HG03108 (cell line): ENCODE results near the gene ZRANB3.
"Not testable (repeated sequence)": the region's sequence is repeated elsewhere in the genome, so short reads cannot be mapped to it uniquely, and the experiment has no call there.

Source experiments
- ATAC-seq: cut with Tn5 transposase; IDR thresholded peaks from one replicate; pipeline ENCODE4 v1.9.1; 2021; ENCODE audit warnings: moderate library complexity; ENCODE audit not compliant: unreplicated experiment

Gene ZRANB3

DNA sequence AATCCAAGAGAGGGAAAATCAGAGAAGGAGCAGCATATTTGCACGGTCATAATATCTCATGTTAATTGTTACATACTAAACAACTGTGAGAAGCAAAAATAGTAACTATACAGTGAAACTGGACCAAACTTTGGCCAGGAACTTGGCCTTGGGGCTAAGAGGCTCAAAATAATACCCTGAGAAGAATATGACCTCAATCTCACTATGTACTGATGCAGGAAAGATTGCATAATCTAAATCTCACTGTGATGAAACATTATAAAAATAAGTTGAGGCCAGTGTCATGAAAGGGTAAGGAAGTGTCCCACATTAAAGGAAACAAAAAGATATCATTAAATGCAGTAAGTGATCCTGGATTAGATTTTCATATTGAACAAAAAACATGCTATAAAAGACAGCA is 36.5 kb downstream of the ZRANB3 start:
- no peak for ATAC-seq

DNA sequence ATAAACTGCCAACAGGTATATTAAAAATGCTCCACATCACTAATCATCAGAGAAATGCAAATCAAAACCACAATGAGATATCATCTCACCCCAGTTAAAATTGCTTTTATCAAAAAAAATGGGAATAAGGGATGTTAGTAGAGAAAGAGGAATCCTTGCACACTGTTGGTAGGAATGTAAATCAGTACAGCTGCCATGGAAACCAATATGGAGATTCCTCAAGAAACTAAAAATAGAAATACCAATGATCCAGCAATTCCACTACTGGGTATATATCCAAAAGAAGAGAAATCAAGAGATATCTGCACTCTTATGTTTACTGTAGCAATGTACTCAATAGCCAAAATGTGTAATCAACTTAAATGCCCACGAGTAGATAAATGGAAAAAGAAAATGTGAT is 40.6 kb downstream of the ZRANB3 start:
- ATAC-seq: no peak

DNA sequence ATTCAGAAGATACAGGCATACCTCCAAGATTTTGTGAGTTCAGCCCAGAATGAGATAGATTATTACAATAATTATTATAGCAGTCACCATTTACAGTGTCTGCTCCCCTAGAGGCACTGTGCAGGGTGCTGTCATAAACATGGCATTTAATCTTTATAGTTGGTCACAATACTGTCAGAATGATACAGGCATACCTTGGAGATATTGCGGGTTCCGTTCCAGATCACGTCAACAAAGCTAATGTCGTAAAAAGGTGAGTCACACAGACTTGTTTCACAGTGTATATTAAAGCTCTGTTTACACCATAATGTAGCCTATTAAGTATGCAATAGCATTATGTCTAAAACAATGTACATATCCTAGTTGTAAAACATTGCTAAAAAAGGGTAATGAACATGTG is 45.6 kb downstream of the ZRANB3 start:
- ATAC-seq: no peak

DNA sequence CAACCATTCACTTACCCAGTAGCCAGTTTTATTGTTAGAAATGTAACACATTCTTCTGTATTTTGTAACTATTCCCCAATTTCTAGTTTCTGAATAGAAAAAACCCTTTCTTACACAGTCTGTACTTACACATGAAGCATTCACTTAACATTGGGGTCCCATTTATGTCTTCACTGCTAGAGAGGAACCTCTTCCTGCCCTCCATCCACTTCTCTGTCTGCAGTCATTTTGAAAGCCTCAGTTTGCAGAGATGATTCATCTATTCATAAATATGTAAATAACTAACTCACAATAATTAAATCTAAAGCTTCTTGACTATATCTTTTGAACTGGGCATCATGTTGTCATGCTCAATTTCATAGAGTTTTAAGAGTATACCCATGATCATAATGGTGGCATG is 55.9 kb downstream of the ZRANB3 start:
- ATAC-seq: no peak

DNA sequence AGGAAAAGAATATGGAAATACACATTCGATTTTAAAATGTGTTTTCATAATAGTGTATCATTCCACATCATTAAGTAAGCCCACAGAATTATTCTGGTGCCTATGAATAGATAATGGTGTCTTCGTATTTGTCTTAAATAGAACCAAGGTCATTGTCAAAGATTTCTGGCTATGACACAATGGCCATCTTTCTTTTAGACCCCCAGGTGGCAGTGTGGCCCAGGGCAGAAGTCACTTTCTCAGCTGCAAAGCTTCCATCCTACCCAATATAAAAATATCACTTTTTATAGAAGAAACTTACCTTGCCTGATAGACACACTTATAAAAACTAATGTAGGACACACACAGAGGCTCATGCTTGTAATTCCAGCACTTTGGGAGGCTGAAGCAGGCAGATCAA is 57.5 kb downstream of the ZRANB3 start:
- ATAC-seq: no peak

DNA sequence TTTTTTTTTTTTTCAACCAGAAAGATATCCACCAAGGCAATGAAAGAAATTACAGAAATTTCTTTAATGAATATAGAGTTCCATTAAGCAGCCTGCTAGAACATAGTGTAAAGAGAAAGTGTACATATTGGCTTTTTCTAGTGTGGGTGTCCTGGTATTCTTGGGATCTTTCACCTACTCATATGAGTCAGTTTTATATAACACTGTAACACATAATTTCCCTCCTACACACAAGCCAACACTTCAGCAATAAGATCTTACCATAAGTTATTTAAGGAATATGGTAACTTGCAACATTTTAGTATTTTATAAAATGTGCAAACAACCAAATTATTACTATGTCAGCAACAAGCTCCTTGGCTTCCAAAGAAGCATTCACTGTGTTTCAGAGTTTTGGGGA is 59.9 kb downstream of the ZRANB3 start:
- ATAC-seq: no peak

DNA sequence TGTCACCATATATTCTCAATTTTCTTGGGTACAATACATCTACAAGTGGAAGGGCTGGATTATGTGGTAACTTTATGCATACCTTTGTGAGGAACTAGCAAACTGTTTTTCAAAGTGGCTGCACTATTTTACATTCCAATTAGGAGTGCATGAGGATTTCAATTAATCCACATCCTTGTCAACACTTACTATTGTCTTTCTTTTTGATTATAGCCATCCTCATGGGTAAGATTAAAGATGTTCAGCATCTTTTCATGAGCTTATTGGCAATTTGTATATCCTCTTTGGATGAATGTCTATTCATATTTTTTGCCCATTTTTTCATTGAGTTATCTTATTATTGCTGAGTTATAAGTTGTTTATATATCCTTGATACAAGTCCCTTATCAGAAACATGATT is 73.7 kb downstream of the ZRANB3 start:
- no peak for ATAC-seq

DNA sequence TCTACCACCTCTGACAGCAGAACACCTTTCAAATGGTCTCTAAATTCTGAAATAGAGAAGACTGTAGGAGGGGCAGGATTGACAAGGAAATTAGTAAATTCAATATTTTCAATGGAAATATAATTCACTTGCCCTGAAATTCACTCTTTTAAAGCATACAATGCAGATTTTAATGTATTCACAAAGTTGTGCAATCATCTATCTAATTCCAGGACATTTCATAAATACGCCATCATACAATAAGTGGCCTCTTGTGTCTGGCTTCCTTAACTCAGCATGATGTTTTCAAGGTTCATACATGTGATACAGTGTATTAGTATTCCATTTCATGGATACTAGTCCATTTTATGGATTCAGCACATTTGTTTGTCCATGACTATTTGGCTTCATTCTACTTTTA is 74.2 kb downstream of the ZRANB3 start:
- no peak for ATAC-seq

DNA sequence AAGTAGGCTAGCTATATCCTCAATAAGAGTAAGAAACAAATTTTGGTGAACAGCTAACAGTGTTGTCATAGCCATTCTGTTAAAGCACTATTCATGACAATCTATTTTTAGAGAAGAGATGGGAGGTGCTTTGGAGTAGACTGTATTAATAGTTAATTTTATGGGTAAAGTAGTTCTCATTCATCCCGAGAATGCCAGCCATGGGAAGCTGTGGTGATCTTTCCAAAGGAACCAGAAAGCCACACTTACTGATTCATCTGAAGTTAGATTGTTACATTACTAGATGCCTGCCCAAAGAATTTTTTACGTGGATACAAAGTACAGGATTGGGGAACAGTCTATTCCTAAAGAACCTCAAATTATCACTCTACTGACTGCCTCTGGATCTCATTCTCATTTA is 74.6 kb downstream of the ZRANB3 start:
- no peak for ATAC-seq

DNA sequence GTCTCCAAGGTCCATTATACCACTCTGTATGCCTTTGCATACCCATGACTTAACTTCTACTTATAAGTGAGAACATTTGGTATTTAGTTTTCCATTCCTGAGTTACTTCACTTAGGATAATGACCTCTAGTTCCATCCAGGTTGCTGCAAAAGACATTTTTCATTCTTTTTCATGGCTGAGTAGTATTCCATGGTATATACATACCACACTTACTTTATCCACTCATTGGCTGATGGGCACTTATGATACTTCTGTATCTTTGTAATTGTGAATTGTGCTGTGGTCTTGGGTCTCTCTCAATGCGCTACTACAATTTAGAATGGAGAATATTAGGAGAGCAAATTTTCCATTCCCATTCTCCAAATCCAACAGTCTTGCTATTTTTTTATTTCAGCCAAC is 76.4 kb downstream of the ZRANB3 start:
- no peak for ATAC-seq

DNA sequence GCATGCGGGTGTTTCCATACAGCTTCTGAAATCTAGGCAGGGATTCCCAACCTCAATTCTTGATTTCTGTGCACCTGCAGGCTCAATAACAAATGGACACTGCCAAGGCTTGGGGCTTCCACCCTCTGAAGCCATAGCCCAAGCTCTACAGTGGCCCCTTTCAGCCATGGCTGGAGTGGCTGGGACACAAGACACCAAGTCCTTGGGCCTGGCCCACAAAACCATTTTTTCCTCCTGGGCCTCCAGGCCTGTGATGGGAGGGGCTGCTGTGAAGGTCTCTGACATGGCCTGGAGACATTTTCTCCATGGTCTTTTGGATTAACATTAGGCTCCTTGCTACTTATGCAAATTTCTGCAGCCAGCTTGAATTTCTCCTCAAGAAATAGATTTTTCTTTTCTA is 78.0 kb downstream of the ZRANB3 start:
- not testable (repeated sequence) for ATAC-seq

DNA sequence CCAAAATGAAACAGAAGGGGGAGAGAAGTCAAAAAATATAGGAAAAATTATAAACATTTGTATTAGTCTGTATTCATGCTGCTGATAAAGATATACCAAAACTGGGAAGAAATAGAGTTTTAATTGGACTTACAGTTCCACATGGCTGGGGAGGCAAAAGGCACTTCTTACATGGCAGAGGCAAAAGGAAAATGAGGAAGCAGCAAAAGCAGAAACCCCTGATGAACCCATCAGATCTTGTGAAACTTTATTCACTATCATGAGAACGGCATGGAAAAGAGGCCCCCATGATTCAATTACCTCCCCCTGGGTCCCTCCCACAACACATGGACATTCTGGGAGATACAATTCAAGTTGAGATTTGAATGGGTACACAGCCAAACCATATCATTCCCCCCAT is 79.1 kb downstream of the ZRANB3 start:
- no peak for ATAC-seq

DNA sequence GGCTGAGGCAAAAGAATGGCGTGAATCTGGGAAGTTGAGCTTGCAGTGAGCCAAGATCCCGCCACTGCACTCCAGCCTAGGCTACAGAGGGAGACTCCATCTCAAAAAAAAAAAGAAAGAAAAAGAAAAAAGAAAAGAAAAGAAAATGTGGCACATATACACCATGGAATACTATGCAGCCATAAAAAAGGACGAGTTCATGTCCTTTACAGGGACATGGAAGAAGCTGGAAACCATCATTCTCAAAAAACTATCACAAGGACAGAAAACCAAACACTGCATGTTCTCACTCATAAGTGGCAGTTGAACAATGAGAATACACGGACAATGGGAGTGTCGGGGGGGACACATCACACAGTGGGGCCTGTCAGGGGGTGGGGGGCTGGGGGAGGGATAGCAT is 88.0 kb downstream of the ZRANB3 start:
- not testable (repeated sequence) for ATAC-seq

DNA sequence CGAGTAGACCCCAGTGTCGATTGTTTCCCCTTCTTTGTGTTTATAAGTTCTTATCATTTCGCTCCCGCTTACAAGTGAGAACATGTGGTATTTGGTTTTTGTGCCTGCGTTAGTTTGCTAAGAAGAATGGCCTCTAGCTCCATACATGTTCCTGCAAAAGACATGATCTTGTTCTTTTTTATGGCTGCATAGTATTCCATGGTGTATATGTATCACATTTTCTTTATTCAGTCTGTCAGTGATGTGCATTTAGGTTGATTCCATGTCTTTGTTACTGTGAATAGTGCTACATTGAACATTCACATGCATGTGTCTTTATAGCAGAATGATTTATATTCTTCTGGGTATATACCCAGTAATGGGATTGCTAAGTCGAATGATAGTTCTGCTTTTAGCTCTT is 95.9 kb downstream of the ZRANB3 start:
- ATAC-seq: not testable (repeated sequence)

DNA sequence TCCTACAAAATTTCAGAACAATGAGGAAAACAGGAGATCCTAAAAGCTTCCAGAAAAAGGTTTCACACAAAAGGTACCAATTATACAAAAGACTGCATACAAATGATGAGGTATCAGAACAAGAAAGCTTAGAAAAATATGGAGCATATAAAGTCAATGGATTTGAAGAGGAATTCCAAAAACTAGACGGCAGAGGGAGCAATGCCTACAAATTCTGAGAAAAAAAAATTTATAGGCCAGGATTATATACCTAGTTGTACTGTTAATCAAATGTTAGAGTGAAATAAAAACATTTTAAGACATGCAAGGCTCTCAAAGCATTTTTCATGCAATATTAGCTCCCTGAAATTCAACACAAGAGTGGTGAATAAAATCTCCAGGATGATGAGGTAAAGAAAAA is 106.2 kb downstream of the ZRANB3 start:
- no peak for ATAC-seq

DNA sequence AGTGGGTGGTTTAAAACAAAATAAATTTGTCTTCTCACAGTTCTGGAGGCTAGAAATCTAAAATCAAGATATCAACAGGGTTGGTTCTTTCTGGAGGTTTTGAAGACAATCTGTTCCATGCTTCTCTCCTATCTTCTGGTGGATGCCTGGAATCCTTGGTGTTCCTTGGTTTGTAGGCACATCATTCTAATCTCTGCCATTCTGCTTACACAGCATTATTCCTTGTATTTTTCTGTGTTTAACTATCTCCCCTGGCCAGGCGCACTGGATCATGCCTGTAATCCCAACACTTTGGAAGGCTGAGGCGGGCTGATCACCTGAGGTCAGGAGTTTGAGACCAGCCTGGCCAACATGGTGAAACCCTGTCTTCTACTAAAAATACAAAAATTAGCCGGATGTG is 108.1 kb downstream of the ZRANB3 start:
- ATAC-seq: no peak

DNA sequence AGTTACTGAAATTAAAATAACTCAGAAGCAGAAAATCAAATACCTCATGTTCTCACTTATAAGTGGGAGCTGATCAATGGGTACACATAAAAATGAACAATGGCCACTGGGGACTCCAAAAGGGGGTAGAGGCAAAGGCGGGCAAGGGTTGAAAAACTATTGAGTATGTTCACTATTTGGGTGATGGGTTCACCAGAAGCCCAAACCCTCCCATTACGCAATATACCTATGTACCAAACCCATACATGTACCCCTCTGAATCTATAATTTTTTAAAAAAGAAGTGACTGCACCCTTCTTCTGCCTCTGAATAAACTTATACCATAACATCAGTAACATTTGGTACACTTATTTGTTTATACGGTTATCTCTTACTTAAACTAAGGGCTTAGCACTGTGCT is 119.4 kb downstream of the ZRANB3 start:
- ATAC-seq: no peak

DNA sequence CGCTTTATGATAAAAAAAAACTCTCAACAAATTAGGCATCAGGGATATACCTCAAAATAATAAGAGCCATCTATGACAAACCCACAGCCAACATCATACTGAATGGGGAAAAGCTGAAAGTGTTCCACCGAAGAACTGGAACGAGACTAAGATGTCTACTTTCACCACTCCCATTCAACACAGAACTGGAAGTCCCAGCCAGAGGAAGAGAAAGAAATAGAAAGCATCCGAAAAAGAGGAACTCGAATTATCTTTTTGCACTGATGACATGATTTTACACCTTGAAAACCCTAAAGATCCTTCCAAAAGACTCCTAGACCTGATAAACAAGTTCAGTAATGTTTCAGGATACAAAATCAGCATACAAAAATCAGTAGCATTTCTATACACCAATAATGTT is 121.6 kb downstream of the ZRANB3 start:
- no peak for ATAC-seq

DNA sequence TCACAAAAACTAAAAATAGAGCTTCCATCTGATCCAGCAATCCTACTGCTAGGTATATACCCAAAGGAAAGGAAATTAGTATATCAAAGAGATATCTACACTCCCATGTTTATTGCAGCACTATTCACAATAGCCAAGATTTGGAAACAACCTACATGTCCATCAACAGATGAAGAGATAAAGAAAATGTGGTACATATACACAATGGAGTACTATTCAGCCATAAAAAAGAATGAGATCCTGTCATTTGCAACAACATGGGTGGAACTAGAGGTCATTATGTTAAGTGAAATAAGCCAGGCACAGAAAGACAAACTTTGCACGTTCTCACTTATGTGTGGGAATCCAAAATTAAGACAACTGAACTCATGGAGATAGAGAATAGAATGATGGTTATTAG is 134.8 kb downstream of the ZRANB3 start:
- ATAC-seq: not testable (repeated sequence)

DNA sequence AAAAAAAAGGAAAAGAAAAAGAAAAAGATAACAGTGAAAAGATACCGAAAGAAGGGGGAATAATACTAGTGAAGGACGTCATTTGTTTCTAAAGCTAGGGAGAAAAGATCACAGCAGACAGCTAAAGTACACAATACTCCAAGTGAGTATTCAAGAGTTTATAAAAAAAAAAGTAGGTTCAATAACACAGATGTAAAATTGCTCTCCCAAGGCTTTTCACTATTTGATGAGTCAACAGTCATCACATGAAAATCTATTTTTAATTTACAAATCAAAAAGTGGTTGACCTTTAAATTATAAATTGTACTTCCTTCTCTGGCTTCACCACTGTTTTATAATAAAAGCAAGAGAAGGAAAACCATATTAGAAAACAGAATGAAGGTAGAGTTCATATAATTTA is 144.0 kb downstream of the ZRANB3 start:
- ATAC-seq: no peak

DNA sequence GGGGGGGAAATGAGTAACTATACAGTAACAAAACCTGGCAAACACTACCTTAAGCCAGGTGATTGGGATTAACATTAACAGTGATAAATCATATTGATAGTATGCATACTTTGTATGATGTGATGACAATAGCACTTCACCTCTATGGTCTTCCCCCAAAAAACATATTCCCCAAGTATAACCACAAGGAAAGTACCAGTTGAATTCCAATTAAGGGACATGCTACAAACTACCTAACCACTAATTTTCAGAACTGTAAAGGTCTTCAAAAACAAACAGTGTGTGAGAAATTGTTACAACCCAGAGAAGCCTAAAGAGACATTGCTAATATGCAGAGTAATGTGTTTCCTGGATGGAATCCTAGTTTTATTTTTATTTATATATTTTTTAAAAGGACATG is 152.4 kb downstream of the ZRANB3 start:
- no peak for ATAC-seq

DNA sequence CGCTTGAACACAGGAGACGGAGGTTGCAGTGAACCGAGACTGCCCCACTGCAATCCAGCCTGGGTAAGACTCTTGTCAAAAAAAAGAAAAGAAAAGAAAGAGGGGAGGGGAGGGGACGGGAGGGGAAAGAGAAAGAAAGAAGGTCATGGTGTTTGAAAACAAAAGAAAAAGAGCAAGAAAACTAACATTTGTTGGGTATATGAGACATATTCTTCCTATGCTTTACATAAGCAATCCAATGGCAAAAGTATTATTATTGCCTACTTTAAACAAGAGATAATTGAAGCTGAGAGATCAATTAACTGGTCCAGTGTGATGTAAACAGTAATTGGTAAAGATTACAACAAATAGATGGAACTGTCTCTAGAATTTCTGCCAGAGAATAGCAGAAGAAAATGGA is 157.3 kb downstream of the ZRANB3 start:
- no peak for ATAC-seq

DNA sequence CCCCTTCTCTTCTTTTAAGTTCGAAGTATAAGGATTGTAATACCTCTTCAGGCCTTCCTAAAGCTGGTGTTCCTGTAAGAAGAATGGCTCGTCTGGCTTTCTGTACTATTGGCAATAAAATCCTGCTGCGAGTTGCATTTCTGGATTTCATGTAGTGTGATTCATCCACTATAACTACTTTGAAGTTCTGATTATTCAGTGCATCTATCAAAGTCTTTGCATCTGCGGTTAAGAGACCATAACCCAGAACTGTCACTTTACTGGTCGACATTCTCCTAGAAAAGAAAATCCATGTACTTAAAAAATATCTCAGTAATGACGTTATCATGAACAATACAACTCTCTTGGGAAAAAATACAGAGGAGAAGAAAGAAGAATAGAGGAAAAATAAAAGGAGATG is 181.1 kb downstream of the ZRANB3 start:
- no peak for ATAC-seq

DNA sequence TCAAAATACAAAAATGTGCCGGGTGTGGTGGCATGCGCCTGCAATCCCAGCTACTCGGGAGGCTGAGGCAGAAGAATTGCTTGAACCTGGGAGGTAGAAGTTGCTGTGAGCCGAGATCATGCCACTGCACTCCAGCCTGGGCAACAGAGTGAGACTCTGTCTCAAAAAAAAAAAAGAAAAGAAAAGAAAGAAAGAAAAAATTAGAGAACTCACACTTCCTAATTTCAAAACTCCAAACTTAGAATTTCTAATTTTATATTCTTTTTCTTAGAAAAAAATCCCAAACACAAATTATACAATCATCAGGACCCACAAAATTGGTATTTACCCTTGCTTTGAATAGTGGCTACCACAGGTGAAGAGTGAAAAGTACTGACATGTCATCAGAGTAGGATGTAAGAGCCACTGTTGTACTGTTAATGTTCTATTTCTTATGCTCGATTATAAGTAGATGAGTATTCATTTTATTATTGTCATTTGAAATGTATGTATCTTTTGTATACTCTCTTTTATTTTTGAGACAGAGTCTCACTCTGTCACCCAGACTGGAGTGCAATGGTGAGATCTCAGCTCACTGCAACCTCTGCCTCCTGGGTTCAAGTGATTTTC is 182.8 kb downstream of the ZRANB3 start:
- ATAC-seq: not testable (repeated sequence)
